HEK293T (cell line): ENCODE measurements around the gene BBS10.

Source experiments
- BHLHE40 ChIP-seq: fragments of 450-650 bp; IDR thresholded peaks from 2 replicates; pipeline ENCODE4 v1.6.1; 2016; ENCODE audit warnings: mild to moderate bottlenecking, moderate library complexity, borderline replicate concordance
- CTBP1 ChIP-seq: fragments of 450-650 bp; IDR thresholded peaks from 2 replicates; pipeline ENCODE4 v1.6.1; 2016; ENCODE audit warnings: borderline replicate concordance
- ELF4 ChIP-seq: fragments of 450-650 bp; IDR thresholded peaks from 2 replicates; pipeline ENCODE4 v1.6.1; 2017; ENCODE audit warnings: antibody characterized with exemption
- FOXK2 ChIP-seq: fragments of 450-650 bp; IDR thresholded peaks from 2 replicates; pipeline ENCODE4 v1.6.1; 2016; ENCODE audit warnings: mild to moderate bottlenecking
- FOXM1 ChIP-seq: fragments of 450-650 bp; IDR thresholded peaks from 2 replicates; pipeline ENCODE4 v1.6.1; 2017; ENCODE audit warnings: mild to moderate bottlenecking, borderline replicate concordance
- LEF1 ChIP-seq: fragments of 450-650 bp; IDR thresholded peaks from 2 replicates; pipeline ENCODE4 v1.6.1; 2017; ENCODE audit warnings: mild to moderate bottlenecking, borderline replicate concordance
- PKNOX1 ChIP-seq: fragments of 450-650 bp; IDR thresholded peaks from 2 replicates; pipeline ENCODE4 v1.6.1; 2016
- SP1 ChIP-seq: fragments of 450-650 bp; IDR thresholded peaks from 2 replicates; pipeline ENCODE4 v1.6.1; 2017
- SUZ12 ChIP-seq: fragments of 450-650 bp; IDR thresholded peaks from 2 replicates; pipeline ENCODE4 v1.6.1; 2016; ENCODE audit warnings: mild to moderate bottlenecking
- TARDBP ChIP-seq: fragments of 450-650 bp; IDR thresholded peaks from 2 replicates; pipeline ENCODE4 v1.6.1; 2016
- ZNF384 ChIP-seq: fragments of 450-650 bp; IDR thresholded peaks from 2 replicates; pipeline ENCODE4 v1.6.1; 2016

DNA sequence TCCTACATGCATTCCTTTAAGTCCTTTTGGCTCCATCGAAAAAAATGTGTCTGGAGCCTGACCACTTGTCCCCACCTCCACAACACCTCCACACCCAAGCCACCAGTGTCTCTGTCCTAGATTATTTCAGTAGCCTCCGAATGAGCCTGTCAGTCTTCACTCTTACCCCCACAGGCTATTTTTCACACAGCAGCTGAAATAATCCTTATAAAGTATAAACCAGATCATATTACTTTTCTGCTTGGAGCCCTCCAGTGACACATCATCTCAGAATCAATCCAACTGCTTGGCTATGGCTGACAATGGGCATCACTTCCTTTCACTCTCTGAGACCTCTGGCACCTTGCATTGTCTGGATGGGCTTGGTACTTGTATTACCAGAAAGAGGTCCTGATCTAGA is 44.9 kb downstream of the BBS10 start:
- TF ChIP-seq SP1 (no peak), ELF4 (no peak), FOXM1 (no peak), CTBP1 (no peak), LEF1 (no peak), FOXK2 (no peak), TARDBP (no peak), SUZ12 (no peak), BHLHE40 (no peak), PKNOX1 (no peak), ZNF384 (no peak)
